Cerebellar nuclear complex (tissue), 1 donor: Measurements from ENCODE around the gene ITGA1.
"Not testable (repeated sequence)": the region's sequence is repeated elsewhere in the genome, so short reads cannot be mapped to it uniquely, and the experiment has no call there.

Experiments
- DNase-seq, 2 experiments: peaks; one replicate each; lab custom pipeline; 2025; lab: John Stamatoyannopoulos, UW

Gene ITGA1

DNA sequence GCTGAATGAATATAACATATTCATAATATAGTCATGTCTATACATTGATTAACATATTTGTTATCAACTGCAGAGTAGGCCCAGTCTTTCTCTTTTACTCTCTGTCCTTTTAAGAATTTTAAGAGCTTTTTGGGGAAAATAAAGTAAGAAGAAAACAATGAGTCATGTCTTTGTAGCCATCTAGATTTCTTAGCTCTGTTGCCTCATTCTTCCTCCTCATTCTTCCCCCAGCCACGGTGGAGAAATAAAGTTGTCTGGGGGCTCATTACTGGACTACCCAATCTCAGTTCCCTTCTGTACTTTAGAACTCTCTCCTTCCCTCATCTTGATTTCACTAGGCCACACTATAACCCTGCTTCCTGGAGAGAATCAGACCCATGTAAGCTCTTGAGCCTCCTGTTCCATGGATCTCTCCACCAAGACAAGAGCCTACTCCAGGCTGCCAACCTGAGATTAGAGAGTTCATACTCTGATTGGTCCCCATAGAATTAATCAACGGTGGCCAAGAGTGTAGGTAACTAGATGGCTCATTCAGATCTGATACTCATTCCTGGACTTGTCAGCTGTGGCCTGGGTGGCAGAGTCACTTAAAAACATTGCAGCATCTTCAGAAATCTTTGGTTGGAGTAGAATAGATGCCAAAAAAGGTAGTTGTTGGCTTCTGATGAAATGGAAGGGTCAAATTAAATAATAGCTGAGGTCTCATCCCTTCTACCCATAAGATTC lies 44.2 kb downstream of the ITGA1 start:
- DNase-seq = no peak

- no peak for DNase-seq
These were observed 46.6 kb downstream of the ITGA1 start for GRCh38 chr5:52834320-52834719.

GRCh38 chr5:52837068-52837467 lies 49.4 kb downstream of the ITGA1 start:
- DNase-seq = no peak

- DNase-seq = no peak
These were observed 49.9 kb downstream of the ITGA1 start for GRCh38 chr5:52837591-52838001.

DNA sequence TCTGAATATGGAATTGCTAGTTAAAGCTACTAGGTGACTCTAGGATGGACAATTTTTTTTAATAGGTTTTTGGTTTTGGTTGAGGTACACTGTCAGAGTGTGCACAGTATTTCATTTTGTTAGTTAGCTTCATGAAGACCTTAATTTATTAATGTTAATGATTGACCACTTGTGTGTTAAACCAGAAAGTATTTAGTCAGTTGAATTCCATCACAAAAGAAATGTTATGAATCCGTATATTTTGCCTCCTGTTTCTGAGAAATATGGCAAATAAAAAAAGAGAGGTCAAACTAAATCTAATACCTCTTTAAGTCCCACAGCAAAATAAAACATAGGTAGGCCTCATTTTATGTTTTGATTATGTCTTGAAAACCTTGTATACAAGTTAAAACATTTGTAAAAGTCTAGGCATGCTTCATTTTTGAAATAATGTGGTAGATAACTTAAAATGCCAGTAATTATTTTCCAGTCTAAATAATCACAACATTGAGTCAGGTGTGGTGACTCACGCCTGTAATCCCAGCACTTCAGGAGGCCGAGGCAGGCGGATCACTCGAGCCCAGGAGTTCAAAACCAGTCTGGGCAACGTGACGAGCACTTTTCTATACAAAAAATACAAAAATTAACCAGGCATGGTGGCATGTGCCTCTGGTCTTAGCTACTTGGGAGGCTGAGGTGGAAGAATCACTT lies 50.8 kb downstream of the ITGA1 start:
- no peak for DNase-seq

GRCh38 chr5:52839285-52839684 lies 51.6 kb downstream of the ITGA1 start:
- no peak for DNase-seq

DNA sequence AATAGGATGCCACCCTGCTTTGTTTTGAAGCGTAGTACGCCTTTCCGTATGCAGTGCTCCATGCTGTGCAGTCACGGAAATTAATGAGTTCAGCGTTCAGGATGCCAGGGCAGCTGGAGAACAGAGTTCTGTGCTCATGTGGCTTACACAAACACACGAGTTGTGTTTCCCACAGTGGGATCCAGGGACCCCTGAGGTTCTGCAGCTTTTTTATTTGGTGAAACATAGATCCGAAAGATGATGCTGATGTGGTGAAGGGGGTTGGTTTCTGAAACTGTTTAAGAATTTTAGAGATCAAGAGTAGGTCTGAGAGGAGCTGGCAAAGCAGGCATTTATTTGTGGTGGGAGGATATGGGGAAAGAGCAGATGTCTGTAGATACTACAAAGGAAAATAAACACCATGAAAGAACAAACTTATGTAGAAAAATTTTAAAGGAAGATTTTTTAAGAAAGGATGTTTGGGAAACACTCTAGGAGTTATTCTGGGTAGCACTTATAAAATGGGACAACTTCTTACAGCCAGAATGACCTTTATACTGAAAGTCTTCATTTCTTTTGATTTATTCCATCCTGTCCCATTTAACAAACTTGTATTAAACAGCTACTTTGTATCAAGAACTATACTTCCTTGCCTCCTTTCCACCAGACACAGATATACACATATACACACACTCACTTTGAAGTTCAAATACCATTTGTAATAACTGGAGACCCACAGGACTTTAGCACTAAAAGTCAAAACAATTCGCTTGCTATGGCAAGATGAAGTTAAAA lies 52.7 kb downstream of the ITGA1 start:
- no peak for DNase-seq

GRCh38 chr5:52841114-52841513 lies 53.4 kb downstream of the ITGA1 start:
- no peak for DNase-seq

GRCh38 chr5:52842111-52842510 lies 54.4 kb downstream of the ITGA1 start:
- no peak for DNase-seq

DNA sequence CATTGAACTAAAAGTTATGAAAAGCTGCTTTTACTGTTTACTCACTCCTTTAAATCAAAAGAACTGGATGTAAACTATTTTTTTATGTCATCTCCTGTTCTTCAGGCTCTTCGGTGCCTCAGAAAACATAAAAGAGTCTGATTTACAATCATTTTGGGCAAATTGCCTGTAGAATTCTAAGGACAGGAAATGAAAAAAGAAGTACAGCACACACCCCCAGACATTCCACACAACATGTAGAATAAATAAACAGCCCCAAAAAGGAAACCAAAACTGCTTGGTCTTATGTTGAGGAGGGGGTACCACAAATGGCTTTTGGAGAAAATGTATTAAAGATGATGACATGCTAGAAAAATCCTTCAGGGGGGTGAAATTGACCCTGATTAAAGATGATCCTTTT lies 57.2 kb downstream of the ITGA1 start:
- DNase-seq = no peak

GRCh38 chr5:52846182-52846842 lies 58.6 kb downstream of the ITGA1 start:
- no peak for DNase-seq

DNA sequence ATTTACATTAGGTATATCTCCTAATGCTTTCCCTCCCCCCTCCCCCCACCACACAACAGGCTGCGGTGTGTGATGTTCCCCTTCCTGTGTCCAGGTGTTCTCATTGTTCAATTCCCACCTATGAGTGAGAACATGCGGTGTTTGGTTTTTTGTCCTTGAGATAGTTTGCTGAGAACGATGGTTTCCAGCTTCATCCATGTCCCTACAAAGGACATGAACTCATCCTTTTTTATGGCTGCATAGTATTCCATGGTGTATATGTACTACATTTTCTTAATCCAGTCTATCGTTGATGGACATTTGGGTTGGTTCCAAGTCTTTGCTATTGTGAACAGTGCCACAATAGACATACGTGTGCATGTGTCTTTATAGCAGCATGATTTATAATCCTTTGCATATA lies 61.0 kb downstream of the ITGA1 start:
- DNase-seq = not testable (repeated sequence)

DNA sequence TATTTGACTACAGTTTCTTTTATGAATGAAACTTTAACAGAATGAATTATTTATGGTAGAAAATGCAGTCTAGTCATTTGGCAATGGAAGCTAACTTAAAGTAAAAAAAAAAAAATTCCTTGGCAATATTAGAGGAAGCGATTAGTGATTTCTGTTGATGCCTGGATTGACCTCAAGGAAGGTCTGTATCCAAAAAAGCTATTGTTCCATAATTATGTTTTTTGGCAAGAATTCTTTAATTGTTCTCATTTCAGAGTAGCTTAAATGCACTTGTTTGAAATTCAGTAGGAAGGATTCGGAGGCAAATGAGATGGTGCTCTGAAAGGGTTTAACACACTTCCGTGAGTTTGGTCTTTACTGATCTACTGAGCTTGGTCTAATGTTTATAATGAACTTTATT lies 61.8 kb downstream of the ITGA1 start:
- no peak for DNase-seq

GRCh38 chr5:52853650-52854049 lies 65.9 kb downstream of the ITGA1 start:
- DNase-seq = no peak

GRCh38 chr5:52854301-52854700 lies 66.6 kb downstream of the ITGA1 start:
- no peak for DNase-seq

- no peak for DNase-seq
These were observed 67.2 kb downstream of the ITGA1 start for GRCh38 chr5:52854949-52855348.

DNA sequence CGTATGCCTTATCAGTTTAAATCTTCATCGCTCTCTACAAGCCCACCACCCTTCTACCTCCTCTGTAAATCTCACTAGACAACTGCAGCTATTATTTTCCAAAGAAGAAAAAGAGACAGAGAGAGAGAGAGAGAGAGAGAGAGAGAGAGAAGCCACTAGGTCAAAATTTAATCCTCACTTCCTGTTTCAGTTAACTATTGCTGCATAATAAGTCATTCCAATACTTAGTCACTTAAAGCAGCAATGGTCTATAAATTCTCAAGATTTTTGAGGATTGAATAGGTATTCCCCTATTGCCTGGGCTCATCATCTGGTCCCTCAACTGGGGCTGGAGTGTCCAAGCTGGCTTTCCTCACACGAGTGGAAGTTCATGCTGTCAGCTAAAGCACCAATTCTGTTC lies 68.8 kb downstream of the ITGA1 start:
- DNase-seq = no peak

GRCh38 chr5:52859628-52860027 lies 71.9 kb downstream of the ITGA1 start:
- no peak for DNase-seq

- no peak for DNase-seq
These were observed 73.7 kb downstream of the ITGA1 start for GRCh38 chr5:52861368-52861767.

GRCh38 chr5:52863715-52864290 lies 76.1 kb downstream of the ITGA1 start:
- DNase-seq = no peak

DNA sequence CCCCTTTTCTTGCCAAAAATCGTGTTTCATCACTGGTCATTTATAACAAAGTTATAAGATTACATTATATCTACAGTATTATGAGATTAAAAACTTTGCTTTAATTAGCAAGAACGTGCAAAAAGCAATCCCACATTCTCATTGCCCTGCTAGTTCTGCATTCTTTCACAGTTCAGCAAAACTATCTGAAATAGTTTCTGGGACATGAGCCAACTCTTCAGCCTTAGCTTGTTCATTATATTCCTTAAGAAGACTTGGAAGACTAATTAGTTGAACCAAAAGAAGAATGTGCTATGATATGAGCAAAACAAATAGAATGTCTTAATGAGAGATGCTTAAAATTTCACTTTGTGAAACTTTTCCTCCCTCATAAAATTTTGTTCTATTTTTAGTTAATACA lies 76.7 kb downstream of the ITGA1 start:
- DNase-seq = no peak

DNA sequence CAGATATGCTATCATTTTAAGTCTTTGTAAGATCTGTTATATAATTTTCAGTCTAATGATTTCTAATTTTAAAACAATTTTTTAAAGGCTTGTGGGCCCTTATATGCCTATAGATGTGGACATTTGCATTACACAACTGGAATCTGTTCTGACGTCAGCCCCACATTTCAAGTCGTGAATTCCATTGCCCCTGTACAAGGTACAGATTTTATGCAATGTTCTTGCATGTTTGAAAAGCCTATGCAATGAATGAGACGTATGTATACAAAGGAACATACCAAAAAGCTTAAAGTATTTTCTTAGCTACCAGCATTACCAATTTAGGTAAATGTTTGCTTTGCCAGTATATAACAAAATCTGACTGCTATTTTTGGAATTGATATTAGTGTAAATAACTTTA lies 77.2 kb downstream of the ITGA1 start:
- DNase-seq = no peak
